ENCODE data around the gene FAM50A.
A peak's percentile ranks its signal among the peaks of the same experiment; 100 is the strongest.

Gene FAM50A

DNA sequence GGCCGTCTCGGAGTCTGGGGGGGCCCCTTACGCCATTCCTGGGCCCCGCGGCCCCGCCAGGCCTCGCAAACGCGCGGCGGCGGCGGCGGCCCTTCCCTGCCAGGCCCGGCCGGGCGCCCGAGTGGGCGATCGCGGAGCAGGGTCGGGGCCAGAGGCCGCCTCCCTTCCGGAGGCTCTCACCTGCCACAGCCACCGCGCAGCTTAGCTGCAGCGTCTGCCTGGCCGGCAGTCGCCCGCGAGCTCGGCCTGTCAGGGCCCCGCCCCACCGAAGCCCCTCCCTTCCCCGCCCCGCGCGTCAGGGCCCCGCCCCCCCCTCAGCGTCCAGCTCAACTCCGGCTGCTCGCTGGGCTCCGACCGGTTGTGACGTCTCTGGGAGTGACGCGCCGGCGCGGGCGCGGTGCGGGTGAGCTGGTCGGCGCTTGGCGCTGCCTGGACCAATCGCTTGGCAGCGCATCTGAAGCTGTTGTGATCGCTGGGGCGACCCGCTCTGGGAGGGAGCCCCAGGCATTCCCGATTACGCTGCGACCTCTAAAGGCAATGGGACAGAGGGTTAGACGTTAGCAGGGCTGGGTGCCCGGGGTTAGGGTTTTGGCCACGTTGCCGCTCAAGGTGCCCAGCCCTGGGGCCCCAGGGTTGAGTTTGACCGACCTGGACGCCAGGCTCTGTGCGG lies 46.6 kb downstream of the FAM50A start, which contains the start of gene SLC10A3 (continued):
- TF ChIP-seq ZFP3 (tag by site-specific recombination; IDR thresholded peaks at IDR 0.05; ENCODE audit: low read depth) (no peak), ZNF133 (tag by site-specific recombination; IDR thresholded peaks at IDR 0.05) (no peak), SP2 (tag by site-specific recombination; IDR thresholded peaks at IDR 0.05) (peak; percentile 83), KLF7 (tag by site-specific recombination; IDR thresholded peaks at IDR 0.05; ENCODE audit: borderline replicate concordance) (no peak), ZNF23 (tag by site-specific recombination; IDR thresholded peaks at IDR 0.05; ENCODE audit: borderline replicate concordance) (no peak), KLF9 (tag by site-specific recombination; IDR thresholded peaks at IDR 0.05; ENCODE audit: low read depth) (peak; percentile 45; the same call in 1 of the 2 replicates), ZNF776 (tag by site-specific recombination; IDR thresholded peaks at IDR 0.05; ENCODE audit: borderline replicate concordance) (no peak), BCL11B (tag by site-specific recombination; IDR thresholded peaks at IDR 0.05; ENCODE audit: low read depth) (peak; percentile 16; the same call in 1 of the 2 replicates), ZNF302 (tag by site-specific recombination; IDR thresholded peaks at IDR 0.05; ENCODE audit: low read depth) (no peak), ZNF791 (tag by site-specific recombination; IDR thresholded peaks at IDR 0.05) (no peak), ZSCAN23 (tag by site-specific recombination; IDR thresholded peaks at IDR 0.05) (no peak), ZFHX2 (tag by site-specific recombination; conservative IDR thresholded peaks at IDR 0.05) (no peak)
- TF ChIP-seq, protein P1, sequence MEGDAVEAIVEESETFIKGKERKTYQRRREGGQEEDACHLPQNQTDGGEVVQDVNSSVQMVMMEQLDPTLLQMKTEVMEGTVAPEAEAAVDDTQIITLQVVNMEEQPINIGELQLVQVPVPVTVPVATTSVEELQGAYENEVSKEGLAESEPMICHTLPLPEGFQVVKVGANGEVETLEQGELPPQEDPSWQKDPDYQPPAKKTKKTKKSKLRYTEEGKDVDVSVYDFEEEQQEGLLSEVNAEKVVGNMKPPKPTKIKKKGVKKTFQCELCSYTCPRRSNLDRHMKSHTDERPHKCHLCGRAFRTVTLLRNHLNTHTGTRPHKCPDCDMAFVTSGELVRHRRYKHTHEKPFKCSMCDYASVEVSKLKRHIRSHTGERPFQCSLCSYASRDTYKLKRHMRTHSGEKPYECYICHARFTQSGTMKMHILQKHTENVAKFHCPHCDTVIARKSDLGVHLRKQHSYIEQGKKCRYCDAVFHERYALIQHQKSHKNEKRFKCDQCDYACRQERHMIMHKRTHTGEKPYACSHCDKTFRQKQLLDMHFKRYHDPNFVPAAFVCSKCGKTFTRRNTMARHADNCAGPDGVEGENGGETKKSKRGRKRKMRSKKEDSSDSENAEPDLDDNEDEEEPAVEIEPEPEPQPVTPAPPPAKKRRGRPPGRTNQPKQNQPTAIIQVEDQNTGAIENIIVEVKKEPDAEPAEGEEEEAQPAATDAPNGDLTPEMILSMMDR (tag by site-specific recombination; IDR thresholded peaks at IDR 0.05) = peak; percentile 69; the same call in 1 of the 2 replicates
- TF ChIP-seq, protein P2, sequence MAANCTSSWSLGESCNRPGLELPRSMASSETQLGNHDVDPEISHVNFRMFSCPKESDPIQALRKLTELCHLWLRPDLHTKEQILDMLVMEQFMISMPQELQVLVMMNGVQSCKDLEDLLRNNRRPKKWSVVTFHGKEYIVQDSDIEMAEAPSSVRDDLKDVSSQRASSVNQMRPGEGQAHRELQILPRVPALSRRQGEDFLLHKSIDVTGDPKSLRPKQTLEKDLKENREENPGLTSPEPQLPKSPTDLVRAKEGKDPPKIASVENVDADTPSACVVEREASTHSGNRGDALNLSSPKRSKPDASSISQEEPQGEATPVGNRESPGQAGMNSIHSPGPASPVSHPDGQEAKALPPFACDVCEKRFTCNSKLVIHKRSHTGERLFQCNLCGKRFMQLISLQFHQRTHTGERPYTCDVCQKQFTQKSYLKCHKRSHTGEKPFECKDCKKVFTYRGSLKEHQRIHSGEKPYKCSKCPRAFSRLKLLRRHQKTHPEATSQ (tag by site-specific recombination; IDR thresholded peaks at IDR 0.05) = no peak
- TF ChIP-seq, protein P3, sequence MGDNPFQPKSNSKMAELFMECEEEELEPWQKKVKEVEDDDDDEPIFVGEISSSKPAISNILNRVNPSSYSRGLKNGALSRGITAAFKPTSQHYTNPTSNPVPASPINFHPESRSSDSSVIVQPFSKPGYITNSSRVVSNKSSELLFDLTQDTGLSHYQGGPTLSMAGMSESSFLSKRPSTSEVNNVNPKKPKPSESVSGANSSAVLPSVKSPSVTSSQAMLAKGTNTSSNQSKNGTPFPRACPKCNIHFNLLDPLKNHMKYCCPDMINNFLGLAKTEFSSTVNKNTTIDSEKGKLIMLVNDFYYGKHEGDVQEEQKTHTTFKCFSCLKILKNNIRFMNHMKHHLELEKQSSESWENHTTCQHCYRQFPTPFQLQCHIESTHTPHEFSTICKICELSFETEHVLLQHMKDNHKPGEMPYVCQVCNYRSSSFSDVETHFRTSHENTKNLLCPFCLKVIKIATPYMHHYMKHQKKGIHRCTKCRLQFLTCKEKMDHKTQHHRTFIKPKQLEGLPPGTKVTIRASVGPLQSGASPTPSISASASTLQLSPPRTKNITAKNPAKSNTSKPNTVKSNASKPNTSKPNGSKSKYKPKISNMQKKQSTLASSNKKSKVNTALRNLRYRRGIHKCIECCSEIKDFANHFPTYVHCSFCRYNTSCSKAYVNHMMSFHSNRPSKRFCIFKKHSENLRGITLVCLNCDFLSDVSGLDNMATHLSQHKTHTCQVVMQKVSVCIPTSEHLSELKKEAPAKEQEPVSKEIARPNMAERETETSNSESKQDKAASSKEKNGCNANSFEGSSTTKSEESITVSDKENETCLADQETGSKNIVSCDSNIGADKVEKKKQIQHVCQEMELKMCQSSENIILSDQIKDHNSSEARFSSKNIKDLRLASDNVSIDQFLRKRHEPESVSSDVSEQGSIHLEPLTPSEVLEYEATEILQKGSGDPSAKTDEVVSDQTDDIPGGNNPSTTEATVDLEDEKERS (tag by site-specific recombination; IDR thresholded peaks at IDR 0.05) = no peak
- TF ChIP-seq, protein P4, sequence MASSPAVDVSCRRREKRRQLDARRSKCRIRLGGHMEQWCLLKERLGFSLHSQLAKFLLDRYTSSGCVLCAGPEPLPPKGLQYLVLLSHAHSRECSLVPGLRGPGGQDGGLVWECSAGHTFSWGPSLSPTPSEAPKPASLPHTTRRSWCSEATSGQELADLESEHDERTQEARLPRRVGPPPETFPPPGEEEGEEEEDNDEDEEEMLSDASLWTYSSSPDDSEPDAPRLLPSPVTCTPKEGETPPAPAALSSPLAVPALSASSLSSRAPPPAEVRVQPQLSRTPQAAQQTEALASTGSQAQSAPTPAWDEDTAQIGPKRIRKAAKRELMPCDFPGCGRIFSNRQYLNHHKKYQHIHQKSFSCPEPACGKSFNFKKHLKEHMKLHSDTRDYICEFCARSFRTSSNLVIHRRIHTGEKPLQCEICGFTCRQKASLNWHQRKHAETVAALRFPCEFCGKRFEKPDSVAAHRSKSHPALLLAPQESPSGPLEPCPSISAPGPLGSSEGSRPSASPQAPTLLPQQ (tag by site-specific recombination; IDR thresholded peaks at IDR 0.05) = no peak
- TF ChIP-seq, protein P5, sequence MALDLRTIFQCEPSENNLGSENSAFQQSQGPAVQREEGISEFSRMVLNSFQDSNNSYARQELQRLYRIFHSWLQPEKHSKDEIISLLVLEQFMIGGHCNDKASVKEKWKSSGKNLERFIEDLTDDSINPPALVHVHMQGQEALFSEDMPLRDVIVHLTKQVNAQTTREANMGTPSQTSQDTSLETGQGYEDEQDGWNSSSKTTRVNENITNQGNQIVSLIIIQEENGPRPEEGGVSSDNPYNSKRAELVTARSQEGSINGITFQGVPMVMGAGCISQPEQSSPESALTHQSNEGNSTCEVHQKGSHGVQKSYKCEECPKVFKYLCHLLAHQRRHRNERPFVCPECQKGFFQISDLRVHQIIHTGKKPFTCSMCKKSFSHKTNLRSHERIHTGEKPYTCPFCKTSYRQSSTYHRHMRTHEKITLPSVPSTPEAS (tag by site-specific recombination; IDR thresholded peaks at IDR 0.05) = no peak
- TF ChIP-seq, protein P6, sequence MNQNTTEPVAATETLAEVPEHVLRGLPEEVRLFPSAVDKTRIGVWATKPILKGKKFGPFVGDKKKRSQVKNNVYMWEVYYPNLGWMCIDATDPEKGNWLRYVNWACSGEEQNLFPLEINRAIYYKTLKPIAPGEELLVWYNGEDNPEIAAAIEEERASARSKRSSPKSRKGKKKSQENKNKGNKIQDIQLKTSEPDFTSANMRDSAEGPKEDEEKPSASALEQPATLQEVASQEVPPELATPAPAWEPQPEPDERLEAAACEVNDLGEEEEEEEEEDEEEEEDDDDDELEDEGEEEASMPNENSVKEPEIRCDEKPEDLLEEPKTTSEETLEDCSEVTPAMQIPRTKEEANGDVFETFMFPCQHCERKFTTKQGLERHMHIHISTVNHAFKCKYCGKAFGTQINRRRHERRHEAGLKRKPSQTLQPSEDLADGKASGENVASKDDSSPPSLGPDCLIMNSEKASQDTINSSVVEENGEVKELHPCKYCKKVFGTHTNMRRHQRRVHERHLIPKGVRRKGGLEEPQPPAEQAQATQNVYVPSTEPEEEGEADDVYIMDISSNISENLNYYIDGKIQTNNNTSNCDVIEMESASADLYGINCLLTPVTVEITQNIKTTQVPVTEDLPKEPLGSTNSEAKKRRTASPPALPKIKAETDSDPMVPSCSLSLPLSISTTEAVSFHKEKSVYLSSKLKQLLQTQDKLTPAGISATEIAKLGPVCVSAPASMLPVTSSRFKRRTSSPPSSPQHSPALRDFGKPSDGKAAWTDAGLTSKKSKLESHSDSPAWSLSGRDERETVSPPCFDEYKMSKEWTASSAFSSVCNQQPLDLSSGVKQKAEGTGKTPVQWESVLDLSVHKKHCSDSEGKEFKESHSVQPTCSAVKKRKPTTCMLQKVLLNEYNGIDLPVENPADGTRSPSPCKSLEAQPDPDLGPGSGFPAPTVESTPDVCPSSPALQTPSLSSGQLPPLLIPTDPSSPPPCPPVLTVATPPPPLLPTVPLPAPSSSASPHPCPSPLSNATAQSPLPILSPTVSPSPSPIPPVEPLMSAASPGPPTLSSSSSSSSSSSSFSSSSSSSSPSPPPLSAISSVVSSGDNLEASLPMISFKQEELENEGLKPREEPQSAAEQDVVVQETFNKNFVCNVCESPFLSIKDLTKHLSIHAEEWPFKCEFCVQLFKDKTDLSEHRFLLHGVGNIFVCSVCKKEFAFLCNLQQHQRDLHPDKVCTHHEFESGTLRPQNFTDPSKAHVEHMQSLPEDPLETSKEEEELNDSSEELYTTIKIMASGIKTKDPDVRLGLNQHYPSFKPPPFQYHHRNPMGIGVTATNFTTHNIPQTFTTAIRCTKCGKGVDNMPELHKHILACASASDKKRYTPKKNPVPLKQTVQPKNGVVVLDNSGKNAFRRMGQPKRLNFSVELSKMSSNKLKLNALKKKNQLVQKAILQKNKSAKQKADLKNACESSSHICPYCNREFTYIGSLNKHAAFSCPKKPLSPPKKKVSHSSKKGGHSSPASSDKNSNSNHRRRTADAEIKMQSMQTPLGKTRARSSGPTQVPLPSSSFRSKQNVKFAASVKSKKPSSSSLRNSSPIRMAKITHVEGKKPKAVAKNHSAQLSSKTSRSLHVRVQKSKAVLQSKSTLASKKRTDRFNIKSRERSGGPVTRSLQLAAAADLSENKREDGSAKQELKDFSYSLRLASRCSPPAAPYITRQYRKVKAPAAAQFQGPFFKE (tag by site-specific recombination; IDR thresholded peaks at IDR 0.05; ENCODE audit: borderline replicate concordance) = no peak
